AG09309 (cell line): ENCODE data around the gene FAM177A1.
"Not testable (repeated sequence)": the region's sequence is repeated elsewhere in the genome, so short reads cannot be mapped to it uniquely, and the experiment has no call there.

Experiments used
- DNase-seq: peaks from one replicate; pipeline ENCODE4 v3.0.0-alpha.2; 2010; ENCODE audit warnings: low read depth
- H3K4me3 ChIP-seq: 2 replicates; pipeline ENCODE4 v1.5.1; 2011; ENCODE audit warnings: mild to moderate bottlenecking, low read depth, low read length, moderate library complexity; ENCODE audit not compliant: control insufficient read depth
- TF ChIP-seq, protein P1 (sequence below): IDR thresholded peaks from 2 replicates; pipeline ENCODE4 v1.5.1; 2011; ENCODE audit warnings: mild to moderate bottlenecking, low read depth, low read length, inconsistent platforms; ENCODE audit not compliant: insufficient read depth, control insufficient read depth; ENCODE audit errors: missing control alignments

The FAM177A1 gene

DNA sequence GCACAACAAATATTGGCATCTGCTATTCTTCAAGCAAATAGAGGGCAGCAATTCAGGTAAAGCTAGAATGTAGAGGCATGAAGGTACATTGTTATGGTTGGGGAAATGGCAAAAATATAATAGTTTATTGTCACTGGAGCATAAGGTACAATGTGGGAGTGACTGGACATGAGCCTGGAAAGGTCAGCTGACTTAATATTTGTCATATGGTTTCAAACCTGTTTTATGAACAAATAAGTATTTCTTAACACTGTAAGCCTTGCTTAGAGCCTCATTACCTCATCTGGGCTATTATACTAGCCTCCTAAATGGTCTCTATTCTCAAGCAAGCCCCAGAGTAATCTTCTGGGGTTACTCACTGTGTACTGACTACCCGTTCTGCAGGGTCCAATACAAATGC is 33.7 kb downstream of the FAM177A1 start:
- no peak overlapping the region for H3K4me3 ChIP-seq
- DNase-seq = no peak
- TF ChIP-seq, protein P1, sequence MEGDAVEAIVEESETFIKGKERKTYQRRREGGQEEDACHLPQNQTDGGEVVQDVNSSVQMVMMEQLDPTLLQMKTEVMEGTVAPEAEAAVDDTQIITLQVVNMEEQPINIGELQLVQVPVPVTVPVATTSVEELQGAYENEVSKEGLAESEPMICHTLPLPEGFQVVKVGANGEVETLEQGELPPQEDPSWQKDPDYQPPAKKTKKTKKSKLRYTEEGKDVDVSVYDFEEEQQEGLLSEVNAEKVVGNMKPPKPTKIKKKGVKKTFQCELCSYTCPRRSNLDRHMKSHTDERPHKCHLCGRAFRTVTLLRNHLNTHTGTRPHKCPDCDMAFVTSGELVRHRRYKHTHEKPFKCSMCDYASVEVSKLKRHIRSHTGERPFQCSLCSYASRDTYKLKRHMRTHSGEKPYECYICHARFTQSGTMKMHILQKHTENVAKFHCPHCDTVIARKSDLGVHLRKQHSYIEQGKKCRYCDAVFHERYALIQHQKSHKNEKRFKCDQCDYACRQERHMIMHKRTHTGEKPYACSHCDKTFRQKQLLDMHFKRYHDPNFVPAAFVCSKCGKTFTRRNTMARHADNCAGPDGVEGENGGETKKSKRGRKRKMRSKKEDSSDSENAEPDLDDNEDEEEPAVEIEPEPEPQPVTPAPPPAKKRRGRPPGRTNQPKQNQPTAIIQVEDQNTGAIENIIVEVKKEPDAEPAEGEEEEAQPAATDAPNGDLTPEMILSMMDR = no peak

DNA sequence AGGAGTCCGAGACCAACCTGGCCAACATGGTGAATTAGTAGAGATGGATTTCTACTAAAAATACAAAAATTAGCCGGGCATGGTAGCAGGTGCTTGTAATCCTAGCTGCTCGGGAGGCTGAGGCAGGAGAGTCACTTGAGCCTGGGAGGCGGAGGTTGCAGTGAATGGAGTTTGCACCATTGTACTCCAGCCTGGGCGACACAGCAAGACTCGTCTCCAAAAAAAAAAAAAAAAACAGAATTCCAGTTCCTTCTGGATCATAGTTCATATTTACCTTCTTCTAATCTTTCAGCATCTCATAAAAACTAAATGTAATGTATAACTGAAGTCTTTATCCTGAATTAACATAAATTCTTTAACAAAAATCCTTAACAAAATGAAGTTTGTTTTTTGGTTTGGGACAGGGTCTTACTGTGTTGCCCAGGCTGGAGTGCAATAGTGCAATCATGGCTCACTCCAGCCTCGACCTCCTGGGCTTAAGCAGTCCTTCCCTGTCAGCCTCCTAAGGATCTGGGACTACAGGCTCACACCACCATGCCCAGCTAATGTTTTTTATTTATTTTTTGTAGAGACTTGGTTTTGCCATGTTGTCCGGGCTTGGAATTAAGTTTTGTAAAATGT is 37.6 kb downstream of the FAM177A1 start:
- TF ChIP-seq, protein P1 = no peak
- no peak for DNase-seq
- no peak overlapping the region for H3K4me3 ChIP-seq

DNA sequence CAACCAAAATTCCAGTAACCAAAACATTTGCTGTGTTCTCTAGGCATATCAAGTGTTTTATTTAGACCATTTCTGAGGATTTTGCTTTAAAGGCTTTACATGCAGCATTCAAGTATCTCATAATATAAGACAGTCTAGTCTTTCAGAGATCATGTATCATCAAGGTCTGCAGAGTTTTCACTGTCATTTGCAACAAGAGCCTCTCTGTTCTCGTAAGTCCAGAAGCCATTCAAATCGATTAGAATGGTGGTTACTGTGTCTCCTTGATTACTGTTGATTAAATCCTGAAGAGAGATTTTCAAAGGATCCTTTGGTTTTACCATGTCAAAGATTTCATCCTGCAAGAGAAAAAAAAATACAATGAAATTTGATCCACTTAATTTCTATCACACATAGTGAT is 39.4 kb downstream of the FAM177A1 start:
- TF ChIP-seq, protein P1 = no peak
- DNase-seq = no peak
- no peak overlapping the region for H3K4me3 ChIP-seq

DNA sequence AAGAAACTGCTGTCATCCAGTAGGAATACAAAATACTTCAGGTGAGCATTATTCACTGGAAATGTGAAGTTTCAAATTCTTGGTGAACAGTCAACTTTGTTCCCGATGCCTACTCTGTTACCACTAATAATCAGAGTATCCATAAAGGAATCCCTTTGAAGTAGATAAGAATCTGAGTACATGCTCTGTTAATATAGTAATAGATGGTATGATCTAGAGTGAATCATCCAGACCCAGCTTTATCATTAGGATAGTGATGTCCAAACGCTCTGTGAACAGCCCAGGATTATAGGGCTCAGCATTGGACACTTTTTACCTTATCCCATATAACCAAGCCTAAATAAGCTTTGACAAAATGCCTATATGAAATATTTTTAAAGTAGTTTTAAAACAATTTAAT is 42.4 kb downstream of the FAM177A1 start:
- H3K4me3 ChIP-seq = no peak overlapping the region
- TF ChIP-seq, protein P1 = no peak
- no peak for DNase-seq

DNA sequence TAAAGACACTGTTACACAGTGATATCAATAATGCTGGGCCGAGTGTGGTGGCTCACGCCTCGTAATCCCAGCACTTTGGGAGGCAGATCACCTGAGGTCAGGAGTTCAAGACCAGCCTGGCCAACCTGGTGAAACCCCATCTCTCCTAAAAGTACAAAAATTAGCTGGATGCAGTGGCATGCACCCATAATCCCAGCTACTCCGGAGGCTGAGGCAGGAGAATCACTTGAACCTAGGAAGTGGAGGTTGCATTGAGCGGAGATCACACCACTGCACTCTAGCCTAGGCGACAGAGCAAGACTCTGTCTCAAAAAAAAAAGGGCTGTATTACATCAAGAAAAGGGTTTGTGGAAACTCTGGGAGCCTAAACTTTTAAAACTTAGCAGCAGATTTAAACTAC is 48.6 kb downstream of the FAM177A1 start:
- DNase-seq, H3K4me3 ChIP-seq: not testable (repeated sequence)

DNA sequence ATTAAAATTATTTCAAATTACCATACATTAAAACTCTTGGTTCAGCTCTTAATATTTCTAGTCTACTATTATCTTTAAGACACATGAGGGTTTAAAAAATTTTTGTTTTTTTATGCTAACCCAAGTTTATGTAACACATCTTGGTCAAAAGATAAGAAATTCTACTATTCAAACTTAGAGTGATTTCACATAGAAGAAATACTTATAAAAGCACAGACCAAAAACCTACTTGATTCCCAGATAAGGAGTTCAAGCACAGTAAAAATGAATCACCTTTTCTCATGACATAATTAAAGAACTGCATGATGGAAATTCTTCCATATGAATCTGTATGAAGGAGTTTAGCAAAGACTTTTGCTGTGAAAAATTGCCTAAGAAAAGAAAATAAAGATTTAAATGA is 61.8 kb downstream of the FAM177A1 start:
- TF ChIP-seq, protein P1 = no peak
- DNase-seq = no peak
- no peak overlapping the region for H3K4me3 ChIP-seq

DNA sequence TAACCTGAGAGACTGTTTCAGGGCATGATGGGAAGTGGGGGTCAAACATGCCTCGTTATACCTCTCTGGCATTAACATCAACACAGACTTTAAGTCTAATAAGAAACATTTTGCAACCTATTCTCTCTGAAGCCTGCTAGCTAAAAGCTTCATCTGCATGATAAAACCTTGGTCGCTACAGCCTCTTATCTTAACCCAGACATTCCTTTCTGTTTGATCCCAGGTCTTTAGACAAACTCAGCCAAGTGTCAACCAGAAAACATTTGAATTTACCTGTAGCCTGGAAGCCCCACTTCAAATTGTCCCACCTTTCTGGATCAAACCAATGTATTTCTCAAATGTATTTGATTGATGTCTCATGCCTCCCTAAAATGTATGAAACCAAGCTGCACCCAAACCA is 66.6 kb downstream of the FAM177A1 start:
- no peak for DNase-seq
- no peak overlapping the region for H3K4me3 ChIP-seq
- TF ChIP-seq, protein P1 = no peak
